GM21423 (cell line): ENCODE data around the gene KMT5C.
"Not testable (repeated sequence)": the region's sequence is repeated elsewhere in the genome, so short reads cannot be mapped to it uniquely, and the experiment has no call there.

Experiments used
- ATAC-seq: cut with Tn5 transposase; IDR thresholded peaks from one replicate; pipeline ENCODE4 v1.9.1; 2021; ENCODE audit warnings: mild to moderate bottlenecking, moderate library complexity; ENCODE audit not compliant: unreplicated experiment

KMT5C gene

DNA sequence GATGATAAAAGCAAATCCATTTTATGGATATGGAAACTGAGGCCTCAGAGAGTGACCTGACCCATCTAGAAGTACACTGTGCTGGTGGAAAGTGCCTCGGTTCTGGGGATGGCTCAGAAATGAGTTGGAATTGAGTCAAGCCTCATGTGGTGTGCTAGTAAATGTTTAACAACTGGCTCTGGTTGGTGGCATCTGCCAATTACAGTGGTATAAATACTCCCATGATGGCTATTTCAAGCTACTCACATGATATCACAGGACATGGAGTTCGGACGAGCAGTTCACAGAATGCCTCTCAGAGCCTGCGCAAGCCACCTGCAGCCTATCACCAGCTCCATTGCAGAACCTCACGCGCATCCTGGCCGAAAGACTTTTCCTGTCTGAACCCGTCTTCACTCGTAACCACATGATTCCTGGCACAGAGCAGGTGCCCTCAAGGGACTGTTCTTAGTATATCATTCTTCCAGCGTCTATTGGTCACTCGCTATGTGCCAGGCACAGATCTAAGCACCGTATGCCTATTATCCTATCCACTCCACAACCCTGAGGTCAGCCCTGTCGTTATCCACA lies 23.6 kb upstream of the KMT5C start:
- ATAC-seq = no peak

- no peak for ATAC-seq
Observed at GRCh38 chr19:55316646-55317045, 23.0 kb upstream of the KMT5C start.

DNA sequence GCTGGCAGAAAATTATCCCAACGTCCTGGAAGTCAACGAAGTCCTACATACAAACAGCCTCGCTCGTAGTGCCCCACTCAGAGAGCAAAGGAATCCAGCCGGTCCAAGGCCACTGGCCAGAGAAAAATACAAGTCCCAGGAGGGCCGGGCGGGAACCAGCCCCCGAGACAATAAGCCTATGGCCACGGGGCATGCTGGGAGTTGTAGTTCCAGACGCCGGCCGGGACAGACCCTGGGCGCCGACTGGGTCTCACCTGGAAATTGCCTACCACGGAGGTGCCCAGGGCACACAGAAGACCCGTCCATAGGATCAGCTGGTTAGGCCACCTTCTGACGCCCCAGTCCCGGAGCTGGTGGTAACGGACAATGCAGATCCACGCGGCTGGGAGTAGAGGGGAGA lies 19.9 kb upstream of the KMT5C start:
- no peak for ATAC-seq

GRCh38 chr19:55320844-55321419 lies 18.7 kb upstream of the KMT5C start:
- no peak for ATAC-seq

GRCh38 chr19:55321466-55322137 lies 18.1 kb upstream of the KMT5C start:
- ATAC-seq = no peak

DNA sequence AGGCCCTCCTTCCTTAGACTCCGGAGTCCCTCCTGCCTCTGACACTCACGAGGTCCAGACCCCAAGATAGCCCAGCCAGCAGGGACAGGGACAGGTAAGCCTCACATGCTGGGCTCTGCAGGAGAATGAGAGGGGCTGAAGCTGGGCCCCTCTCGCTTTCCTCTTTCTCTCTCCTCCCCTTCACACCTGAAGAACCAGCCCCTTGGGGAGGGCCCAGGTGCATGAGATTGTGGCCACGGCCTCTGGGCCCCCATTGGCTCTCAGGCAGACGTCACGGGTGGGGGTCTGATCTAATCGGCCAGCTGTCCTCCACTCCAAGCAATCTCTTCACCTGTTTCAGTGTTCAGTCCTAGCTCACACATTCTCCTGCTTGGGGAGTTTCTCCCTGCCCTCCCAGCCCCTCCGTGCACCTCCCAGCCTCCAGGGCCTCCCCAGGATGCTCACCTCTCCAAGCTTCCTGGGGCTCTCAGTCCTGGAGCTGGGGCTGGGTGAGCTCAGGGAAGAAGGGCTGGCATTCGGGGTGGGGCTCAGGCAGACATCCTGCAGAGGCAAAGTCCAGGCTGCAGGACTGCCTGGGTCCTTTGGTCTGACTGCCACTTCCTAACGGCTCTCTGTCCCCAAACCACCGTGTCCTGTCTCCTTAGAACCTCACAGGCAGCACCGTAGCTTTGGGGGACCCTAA lies 17.3 kb upstream of the KMT5C start:
- no peak for ATAC-seq

DNA sequence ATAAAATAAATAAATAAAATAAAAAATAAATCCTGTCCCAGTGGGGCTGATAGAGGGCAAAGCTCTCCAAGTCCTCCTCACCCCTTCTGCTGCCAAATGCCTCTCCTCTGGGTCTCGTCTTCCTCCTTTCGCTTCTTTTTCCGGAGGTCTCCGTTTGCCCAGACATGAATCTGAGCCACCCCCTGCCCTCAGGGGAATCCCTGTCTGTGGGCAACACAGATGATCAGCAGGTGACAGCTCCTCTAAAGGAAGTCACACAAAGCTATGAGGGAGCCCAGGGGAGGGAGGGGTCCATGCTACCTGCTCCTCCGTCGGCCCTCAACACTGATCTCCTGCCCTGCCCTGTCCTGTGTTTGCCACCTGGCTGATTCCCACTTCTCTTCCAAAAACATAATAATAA lies 15.0 kb upstream of the KMT5C start:
- no peak for ATAC-seq

GRCh38 chr19:55325172-55325571 lies 14.5 kb upstream of the KMT5C start, which contains the start of gene TMEM150B:
TSS of gene TMEM150B (minus strand) at chr19:55325341. CDS start at chr19:55321036, 4,305 bp downstream.
- no peak for ATAC-seq

GRCh38 chr19:55328774-55329318 lies 10.8 kb upstream of the KMT5C start:
- ATAC-seq = not testable (repeated sequence)

DNA sequence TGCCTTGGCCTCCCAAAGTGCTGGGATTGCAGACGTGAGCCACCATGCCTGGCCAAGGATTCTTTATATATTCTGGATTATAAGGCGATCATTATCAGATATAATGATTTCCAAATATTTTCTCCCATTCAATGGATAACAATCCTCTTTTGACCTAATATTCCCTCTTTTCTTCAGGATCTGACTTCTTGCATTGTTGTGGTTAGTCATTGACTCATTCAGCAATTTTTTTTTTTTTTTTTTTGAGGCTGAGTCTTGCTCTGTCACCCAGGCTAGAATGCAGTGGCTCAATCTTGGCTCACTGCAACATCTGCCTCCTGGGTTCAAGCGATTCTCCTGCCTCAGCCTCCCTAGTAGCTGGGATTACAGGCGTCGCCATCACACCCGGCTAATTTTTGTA lies 9.9 kb upstream of the KMT5C start:
- not testable (repeated sequence) for ATAC-seq

DNA sequence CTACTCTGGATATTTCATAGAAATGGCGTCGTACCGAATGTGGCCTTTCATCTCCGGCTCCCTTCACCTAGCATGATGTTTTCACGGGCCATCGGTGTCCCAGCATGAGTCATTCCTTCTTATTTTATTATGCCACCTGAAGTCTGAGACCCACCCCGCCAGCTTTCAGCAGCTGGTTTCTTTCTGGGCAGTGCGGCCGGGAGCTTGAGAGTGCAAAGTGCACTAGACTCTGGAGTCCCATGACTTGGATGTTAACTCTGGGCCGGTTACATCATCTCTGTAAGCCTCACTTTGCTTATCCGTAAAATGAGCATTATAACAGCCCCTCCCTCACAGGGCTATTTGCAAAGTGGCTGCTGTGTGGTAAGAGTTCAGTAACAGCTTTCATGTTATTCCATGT lies 5.8 kb upstream of the KMT5C start:
- no peak for ATAC-seq

- ATAC-seq = no peak
Observed at GRCh38 chr19:55336101-55336500, 3.6 kb upstream of the KMT5C start.

DNA sequence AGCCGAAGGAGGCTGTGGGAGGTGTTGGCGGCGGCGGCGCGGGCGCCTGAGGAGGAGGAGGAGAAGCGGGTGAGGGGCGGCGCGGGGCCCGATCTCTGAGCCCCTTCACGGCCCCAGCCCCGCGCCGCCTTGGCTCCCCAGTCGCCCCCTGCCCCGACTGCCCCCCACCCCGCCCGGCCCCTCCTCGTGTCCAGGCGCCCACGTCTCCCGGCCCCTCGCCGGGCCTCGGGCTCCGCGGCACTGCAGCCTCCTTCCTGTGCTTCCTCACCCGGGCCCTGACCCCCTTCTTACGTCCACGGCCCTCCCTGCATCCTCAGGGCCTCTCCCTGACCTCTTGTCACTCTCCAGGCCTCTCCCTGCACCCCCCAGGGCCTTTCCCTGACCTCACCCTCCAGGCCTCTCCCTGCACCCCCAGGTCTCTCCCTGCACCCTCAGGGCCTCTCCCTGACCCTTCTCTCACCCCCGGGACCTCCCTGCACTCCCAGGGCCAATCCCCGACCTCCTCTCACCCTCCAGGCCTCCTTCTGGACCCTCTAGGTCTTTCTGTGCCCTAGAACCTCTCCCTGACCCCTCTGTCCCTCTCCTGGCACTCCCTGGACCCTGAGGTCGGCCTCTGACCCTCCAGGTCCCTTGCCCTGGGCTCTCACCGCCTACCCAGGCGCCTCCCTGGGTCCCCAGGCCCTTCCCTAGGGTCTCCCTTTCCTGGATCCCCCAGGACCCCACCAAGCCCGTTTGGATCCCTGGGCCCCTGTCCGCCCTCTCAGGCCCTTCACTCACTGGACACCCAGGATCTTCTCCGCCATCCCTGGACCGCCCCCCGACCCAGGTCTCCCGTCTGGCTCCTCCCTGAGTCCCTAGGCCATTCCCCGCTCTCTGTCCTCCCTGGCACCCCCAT lies 460 bp downstream of the KMT5C start:
- no peak for ATAC-seq

- no peak for ATAC-seq
Observed at GRCh38 chr19:55340784-55341147, 1.1 kb downstream of the KMT5C start.

DNA sequence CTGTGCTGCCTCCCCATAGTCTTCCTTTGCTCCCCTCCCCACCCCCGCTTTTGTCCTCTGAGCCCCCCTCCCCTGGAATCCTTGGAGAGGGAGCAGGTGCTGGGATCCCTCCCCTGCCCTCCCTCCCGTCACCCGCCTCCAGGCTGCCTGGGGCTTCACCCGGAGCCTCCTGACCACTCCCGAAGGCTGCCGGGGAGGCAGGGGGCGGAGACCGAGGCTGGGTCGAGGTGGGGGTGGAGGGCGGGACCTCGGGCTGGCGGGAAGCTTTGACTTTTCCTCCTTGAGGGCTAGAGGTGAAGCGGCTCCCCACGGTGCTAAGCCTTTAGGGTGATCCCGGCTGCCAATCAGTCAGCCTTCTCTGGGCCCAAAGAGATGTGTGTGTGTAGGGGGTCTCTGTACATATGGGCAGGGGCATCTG lies 1.5 kb downstream of the KMT5C start:
- no peak for ATAC-seq

- no peak for ATAC-seq
Observed at GRCh38 chr19:55341595-55342531, 2.2 kb downstream of the KMT5C start.

DNA sequence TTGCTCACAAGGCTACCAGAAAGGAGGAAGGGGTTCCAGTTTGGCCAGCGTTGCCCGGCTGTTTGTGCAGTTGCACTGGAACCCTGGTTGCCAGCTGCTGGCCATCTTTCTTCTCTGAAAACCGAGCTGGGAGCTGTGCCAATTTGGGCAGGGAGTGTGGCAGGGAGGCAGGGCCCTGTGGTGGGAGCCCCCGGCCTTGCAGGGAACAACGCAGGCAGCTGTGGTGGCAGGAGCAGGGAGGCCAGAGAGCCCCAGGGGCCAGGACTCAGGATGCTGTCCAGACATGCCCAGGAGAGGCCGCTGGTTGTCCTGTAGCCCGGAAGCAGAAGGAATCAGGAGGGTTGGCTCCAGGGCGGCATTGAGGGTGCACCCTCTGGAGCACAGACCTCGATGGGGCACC lies 4.8 kb downstream of the KMT5C start:
- ATAC-seq = no peak

DNA sequence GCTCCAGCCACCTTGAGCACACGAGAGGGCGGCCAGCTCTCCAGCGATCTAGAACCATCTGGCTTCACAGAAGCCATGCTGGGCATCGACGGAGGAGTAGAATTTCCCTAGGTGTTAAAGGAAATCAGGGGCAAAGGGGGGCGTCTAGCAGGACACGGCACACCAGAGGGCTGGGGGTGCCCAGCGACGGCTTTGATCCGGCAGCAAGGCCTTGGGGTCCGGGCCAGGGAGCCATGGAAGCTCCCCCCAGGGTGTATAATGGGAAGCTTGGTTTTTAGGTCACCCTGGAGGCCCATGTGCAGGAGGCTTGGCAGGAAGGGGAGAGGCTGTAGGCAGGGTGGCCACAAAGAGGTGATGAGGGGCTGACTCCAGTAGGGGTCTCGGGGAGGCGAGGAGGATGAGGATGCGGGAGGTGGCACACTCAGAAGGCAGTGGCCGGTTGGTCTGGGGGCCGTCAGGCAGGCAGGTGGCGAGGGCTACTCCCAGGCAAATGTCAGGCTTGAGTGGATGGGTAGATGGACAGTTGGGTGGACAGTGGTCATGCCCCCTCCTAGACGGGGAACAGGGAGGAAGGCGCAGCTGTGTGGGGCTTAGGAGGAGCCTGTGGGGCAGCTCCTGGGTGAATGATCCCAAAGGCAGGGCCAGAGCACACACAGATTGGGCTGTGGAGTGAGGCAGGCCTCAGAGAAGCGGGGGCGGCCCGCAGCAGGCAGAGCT lies 5.6 kb downstream of the KMT5C start:
- ATAC-seq = no peak
